HG02840 (cell line): ENCODE measurements around the gene RPL36.
"Not testable (repeated sequence)": the region's sequence is repeated elsewhere in the genome, so short reads cannot be mapped to it uniquely, and the experiment has no call there.

Experiments
- ATAC-seq: cut with Tn5 transposase; IDR thresholded peaks from one replicate; pipeline ENCODE4 v1.9.1; 2021; ENCODE audit warnings: mild to moderate bottlenecking, moderate library complexity, moderate number of reproducible peaks; ENCODE audit not compliant: unreplicated experiment, low FRiP score

Gene RPL36

GRCh38 chr19:5733172-5733571 is 43.1 kb downstream of the RPL36 start:
- ATAC-seq = not testable (repeated sequence)

GRCh38 chr19:5738423-5738822 is 48.3 kb downstream of the RPL36 start:
- no peak for ATAC-seq
